ENCODE results near the gene SERPINB10. TPM values are rescaled to one million over a fixed set of nuclear protein-coding genes. Genes with fewer than 3 reads are reported as not detected.

SERPINB10 gene
- total RNA-seq, 1 experiment from 2014 or later, result not detected

GRCh38 chr18:63936932-63937393, 29.2 kb downstream of the SERPINB10 start:
- DNase-seq (ENCODE audit: low spot score), result no peak

GRCh38 chr18:63940008-63940407, 32.2 kb downstream of the SERPINB10 start:
- ATAC-seq, result no peak
- Mint-ChIP-seq H3K27ac (no peak overlapping the region), H3K36me3 (no peaks in the 10 kb centered on the region), H3K4me3 (no peak overlapping the region; the same call in 1 of the 2 replicates), H3K27me3 (ENCODE audit: low read depth) (peaks cover 18% of the 10 kb centered on the region), H3K4me1 (peaks cover 5% of the 10 kb centered on the region; the same call in 1 of the 2 replicates), H3K9me3 (no peaks in the 10 kb centered on the region)
- ChIA-PET POLR2A (no interaction called here), CTCF (interaction anchor here (1.3 kb wide), 3 partner anchors 9 to 55 kb away, joined by 3 to 9 read pairs (median 4); no protein-coding TSS in a partner anchor)
- DNase-seq (ENCODE audit: low spot score), result no peak
- TF ChIP-seq ZNF423 (CRISPR knock-in tag; IDR thresholded peaks at IDR 0.05) (no peak), NFATC4 (CRISPR knock-in tag; IDR thresholded peaks at IDR 0.05) (no peak), FOXK1 (CRISPR knock-in tag; IDR thresholded peaks at IDR 0.05) (no peak), AFF4 (CRISPR knock-in tag; IDR thresholded peaks at IDR 0.05; ENCODE audit: borderline replicate concordance) (no peak), ZNF425 (CRISPR knock-in tag; conservative IDR thresholded peaks at IDR 0.05) (no peak), E2F4 (CRISPR knock-in tag; IDR thresholded peaks at IDR 0.05; ENCODE audit: borderline replicate concordance, low read depth) (no peak), MYBL2 (CRISPR knock-in tag; IDR thresholded peaks at IDR 0.05) (no peak)
- TF ChIP-seq, protein P1, sequence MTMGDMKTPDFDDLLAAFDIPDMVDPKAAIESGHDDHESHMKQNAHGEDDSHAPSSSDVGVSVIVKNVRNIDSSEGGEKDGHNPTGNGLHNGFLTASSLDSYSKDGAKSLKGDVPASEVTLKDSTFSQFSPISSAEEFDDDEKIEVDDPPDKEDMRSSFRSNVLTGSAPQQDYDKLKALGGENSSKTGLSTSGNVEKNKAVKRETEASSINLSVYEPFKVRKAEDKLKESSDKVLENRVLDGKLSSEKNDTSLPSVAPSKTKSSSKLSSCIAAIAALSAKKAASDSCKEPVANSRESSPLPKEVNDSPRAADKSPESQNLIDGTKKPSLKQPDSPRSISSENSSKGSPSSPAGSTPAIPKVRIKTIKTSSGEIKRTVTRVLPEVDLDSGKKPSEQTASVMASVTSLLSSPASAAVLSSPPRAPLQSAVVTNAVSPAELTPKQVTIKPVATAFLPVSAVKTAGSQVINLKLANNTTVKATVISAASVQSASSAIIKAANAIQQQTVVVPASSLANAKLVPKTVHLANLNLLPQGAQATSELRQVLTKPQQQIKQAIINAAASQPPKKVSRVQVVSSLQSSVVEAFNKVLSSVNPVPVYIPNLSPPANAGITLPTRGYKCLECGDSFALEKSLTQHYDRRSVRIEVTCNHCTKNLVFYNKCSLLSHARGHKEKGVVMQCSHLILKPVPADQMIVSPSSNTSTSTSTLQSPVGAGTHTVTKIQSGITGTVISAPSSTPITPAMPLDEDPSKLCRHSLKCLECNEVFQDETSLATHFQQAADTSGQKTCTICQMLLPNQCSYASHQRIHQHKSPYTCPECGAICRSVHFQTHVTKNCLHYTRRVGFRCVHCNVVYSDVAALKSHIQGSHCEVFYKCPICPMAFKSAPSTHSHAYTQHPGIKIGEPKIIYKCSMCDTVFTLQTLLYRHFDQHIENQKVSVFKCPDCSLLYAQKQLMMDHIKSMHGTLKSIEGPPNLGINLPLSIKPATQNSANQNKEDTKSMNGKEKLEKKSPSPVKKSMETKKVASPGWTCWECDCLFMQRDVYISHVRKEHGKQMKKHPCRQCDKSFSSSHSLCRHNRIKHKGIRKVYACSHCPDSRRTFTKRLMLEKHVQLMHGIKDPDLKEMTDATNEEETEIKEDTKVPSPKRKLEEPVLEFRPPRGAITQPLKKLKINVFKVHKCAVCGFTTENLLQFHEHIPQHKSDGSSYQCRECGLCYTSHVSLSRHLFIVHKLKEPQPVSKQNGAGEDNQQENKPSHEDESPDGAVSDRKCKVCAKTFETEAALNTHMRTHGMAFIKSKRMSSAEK (CRISPR knock-in tag; IDR thresholded peaks at IDR 0.05; ENCODE audit: borderline replicate concordance), result no peak
- TF ChIP-seq, protein P2, sequence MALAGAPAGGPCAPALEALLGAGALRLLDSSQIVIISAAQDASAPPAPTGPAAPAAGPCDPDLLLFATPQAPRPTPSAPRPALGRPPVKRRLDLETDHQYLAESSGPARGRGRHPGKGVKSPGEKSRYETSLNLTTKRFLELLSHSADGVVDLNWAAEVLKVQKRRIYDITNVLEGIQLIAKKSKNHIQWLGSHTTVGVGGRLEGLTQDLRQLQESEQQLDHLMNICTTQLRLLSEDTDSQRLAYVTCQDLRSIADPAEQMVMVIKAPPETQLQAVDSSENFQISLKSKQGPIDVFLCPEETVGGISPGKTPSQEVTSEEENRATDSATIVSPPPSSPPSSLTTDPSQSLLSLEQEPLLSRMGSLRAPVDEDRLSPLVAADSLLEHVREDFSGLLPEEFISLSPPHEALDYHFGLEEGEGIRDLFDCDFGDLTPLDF (CRISPR knock-in tag; IDR thresholded peaks at IDR 0.05), result no peak

More at GRCh38 chr18:63936932-63937393, 29.2 kb downstream of the SERPINB10 start:
- no peak overlapping the region for H3K4me3 Mint-ChIP-seq
- ATAC-seq, result no peak
- peaks cover 14% of the 10 kb centered on the region for H3K27me3 Mint-ChIP-seq (ENCODE audit: low read depth)
- ChIA-PET POLR2A (interaction anchor here (0.5 kb wide), 1 partner anchor 13 kb away, joined by 3 read pairs; no protein-coding TSS in a partner anchor), CTCF (interaction anchor here (1.0 to 1.7 kb wide), 20 partner anchors 12 to 425 kb away, joined by 3 to 11 read pairs (median 5); partner anchors contain the start of genes HMSD, SERPINB10, SERPINB12 and SERPINB8)
- H3K27ac Mint-ChIP-seq, result no peak overlapping the region
- TF ChIP-seq, protein P3, sequence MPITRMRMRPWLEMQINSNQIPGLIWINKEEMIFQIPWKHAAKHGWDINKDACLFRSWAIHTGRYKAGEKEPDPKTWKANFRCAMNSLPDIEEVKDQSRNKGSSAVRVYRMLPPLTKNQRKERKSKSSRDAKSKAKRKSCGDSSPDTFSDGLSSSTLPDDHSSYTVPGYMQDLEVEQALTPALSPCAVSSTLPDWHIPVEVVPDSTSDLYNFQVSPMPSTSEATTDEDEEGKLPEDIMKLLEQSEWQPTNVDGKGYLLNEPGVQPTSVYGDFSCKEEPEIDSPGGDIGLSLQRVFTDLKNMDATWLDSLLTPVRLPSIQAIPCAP (CRISPR knock-in tag; IDR thresholded peaks at IDR 0.05), result no peak
- TF ChIP-seq CBFB (CRISPR knock-in tag; IDR thresholded peaks at IDR 0.05; ENCODE audit: low read depth) (no peak), CDX4 (CRISPR knock-in tag; IDR thresholded peaks at IDR 0.05; ENCODE audit: borderline replicate concordance) (no peak)
- TF ChIP-seq, protein P4, sequence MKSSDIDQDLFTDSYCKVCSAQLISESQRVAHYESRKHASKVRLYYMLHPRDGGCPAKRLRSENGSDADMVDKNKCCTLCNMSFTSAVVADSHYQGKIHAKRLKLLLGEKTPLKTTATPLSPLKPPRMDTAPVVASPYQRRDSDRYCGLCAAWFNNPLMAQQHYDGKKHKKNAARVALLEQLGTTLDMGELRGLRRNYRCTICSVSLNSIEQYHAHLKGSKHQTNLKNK (CRISPR knock-in tag; IDR thresholded peaks at IDR 0.05), result no peak
- TF ChIP-seq, protein P5, sequence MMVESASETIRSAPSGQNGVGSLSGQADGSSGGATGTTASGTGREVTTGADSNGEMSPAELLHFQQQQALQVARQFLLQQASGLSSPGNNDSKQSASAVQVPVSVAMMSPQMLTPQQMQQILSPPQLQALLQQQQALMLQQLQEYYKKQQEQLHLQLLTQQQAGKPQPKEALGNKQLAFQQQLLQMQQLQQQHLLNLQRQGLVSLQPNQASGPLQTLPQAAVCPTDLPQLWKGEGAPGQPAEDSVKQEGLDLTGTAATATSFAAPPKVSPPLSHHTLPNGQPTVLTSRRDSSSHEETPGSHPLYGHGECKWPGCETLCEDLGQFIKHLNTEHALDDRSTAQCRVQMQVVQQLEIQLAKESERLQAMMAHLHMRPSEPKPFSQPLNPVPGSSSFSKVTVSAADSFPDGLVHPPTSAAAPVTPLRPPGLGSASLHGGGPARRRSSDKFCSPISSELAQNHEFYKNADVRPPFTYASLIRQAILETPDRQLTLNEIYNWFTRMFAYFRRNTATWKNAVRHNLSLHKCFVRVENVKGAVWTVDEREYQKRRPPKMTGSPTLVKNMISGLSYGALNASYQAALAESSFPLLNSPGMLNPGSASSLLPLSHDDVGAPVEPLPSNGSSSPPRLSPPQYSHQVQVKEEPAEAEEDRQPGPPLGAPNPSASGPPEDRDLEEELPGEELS (CRISPR knock-in tag; IDR thresholded peaks at IDR 0.05), result no peak
- H3K9me3 Mint-ChIP-seq, result no peaks in the 10 kb centered on the region
- H3K4me1 Mint-ChIP-seq, result peaks cover 5% of the 10 kb centered on the region; the same call in 1 of the 2 replicates
- H3K36me3 Mint-ChIP-seq, result no peaks in the 10 kb centered on the region
